ENCODE results near the gene RETREG2. TPM values are rescaled to one million over a fixed set of nuclear protein-coding genes. Genes with fewer than 3 reads are reported as not detected.
A peak's percentile ranks its signal among the peaks of the same experiment; 100 is the strongest.

The RETREG2 gene
- total and polyA plus RNA-seq, 2 of the 4 experiments (the other 2 are of a cell fraction), result 45.2 to 51.1 TPM

DNA sequence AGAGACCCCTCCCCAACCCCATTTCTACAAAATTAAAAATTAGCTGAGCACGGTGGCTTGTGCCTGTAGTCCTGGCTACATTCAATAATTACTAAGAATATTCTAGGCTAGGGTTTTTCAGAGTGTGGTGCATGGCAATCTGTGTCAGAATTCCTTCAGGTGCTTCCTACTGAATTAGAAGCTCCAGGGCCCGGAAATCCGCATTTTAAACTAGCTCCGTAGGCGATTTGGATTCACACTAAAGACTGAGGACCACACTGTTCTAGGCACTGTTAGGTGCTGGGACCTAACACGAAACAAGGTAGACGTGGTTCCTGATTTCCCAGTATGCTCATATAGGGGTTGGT lies 27.9 kb downstream of the RETREG2 start:
- H3K14ac ChIP-seq (replicated peaks; ENCODE audit: low read depth, low read length), result peak overlapping the region; percentile 96
- H4K5ac ChIP-seq (ENCODE audit: low read depth, low read length), result peak overlapping the region; percentile 23
- no TSS peak for BruUV-seq (replicated peaks)
- H3K56ac ChIP-seq (ENCODE audit: extremely low read depth, insufficient read depth, low read length), result peak overlapping the region; percentile 52
- no peak for DNase-seq
- peaks cover 5 to 19% of the 10 kb centered on the region in 2 experiments; a peak in 3 of 4 replicates for H3K79me1 ChIP-seq (ENCODE audit: low read depth in 1 of 2, low read length in 2 of 2)
- peaks cover 8% of the 10 kb centered on the region; the same call in 1 of the 2 replicates for H3K9me1 ChIP-seq (ENCODE audit: insufficient read depth, low read length)
- peak overlapping the region; percentile 59 for H2AK5ac ChIP-seq (ENCODE audit: low read depth, low read length)
- intact Hi-C loops (cut with micrococcal nuclease), result loop anchor here (1.0 to 2.0 kb wide), 2 partner anchors 29 to 46 kb away; partner anchors contain the start of genes CNPPD1 and NHEJ1
- H3K4me1 ChIP-seq (ENCODE audit: control insufficient read depth, insufficient read depth, low read length), result peaks cover 16% of the 10 kb centered on the region
- H2AK9ac ChIP-seq (replicated peaks; ENCODE audit: low read depth, low read length, poor library complexity), result peak overlapping the region; percentile 95
- no peaks in the 10 kb centered on the region for H3K27me3 ChIP-seq (ENCODE audit: control insufficient read depth, insufficient read depth, low read length)
- no peaks in the 10 kb centered on the region for H3K9me3 ChIP-seq (ENCODE audit: control insufficient read depth, insufficient read depth, low read length)
- in situ Hi-C loops (cut with MboI; ENCODE audit: low sequenced_read_pairs), result loop anchor here (5.0 kb wide), 1 partner anchor 34 kb away; the partner anchor contains the start of gene SLC23A3
- 12% methylated on average over 5 of the region's 7 CpGs; no CpG with 5 or more reads in 1 of the 2 experiments for WGBS, 2 experiments (ENCODE audit: extremely low coverage in 2 of 2, insufficient read length in 1 of 2)
- H3K9ac ChIP-seq (ENCODE audit: low read depth, low read length), result peak overlapping the region; percentile 93
- no peak overlapping the region for H2BK20ac ChIP-seq (ENCODE audit: low read depth, low read length)
- H2AFZ ChIP-seq (replicated peaks; ENCODE audit: low read length, poor library complexity), result peak overlapping the region; percentile 98
- ChIA-PET CTCF (interaction anchor here (1.0 to 1.1 kb wide), 3 partner anchors 13 to 71 kb away, joined by 3 read pairs; partner anchors contain the start of gene ABCB6), POLR2A (ENCODE audit: unreplicated experiment) (no interaction called here)
- peak overlapping the region; percentile 81 for H3K4ac ChIP-seq (ENCODE audit: low read depth, low read length)
- no peak for TF ChIP-seq CEBPB (IDR thresholded peaks at IDR 0.05; ENCODE audit: low read depth, low read length)
- TF ChIP-seq, protein P1, sequence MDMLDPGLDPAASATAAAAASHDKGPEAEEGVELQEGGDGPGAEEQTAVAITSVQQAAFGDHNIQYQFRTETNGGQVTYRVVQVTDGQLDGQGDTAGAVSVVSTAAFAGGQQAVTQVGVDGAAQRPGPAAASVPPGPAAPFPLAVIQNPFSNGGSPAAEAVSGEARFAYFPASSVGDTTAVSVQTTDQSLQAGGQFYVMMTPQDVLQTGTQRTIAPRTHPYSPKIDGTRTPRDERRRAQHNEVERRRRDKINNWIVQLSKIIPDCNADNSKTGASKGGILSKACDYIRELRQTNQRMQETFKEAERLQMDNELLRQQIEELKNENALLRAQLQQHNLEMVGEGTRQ (IDR thresholded peaks at IDR 0.05; ENCODE audit: low read depth, low read length), result no peak
- TF ChIP-seq MAFK (IDR thresholded peaks at IDR 0.05; ENCODE audit: low read depth, low read length), result no peak
- no peak for TF ChIP-seq NFE2L2 (IDR thresholded peaks at IDR 0.05; ENCODE audit: low read depth, low read length)
- TF ChIP-seq, protein P2, sequence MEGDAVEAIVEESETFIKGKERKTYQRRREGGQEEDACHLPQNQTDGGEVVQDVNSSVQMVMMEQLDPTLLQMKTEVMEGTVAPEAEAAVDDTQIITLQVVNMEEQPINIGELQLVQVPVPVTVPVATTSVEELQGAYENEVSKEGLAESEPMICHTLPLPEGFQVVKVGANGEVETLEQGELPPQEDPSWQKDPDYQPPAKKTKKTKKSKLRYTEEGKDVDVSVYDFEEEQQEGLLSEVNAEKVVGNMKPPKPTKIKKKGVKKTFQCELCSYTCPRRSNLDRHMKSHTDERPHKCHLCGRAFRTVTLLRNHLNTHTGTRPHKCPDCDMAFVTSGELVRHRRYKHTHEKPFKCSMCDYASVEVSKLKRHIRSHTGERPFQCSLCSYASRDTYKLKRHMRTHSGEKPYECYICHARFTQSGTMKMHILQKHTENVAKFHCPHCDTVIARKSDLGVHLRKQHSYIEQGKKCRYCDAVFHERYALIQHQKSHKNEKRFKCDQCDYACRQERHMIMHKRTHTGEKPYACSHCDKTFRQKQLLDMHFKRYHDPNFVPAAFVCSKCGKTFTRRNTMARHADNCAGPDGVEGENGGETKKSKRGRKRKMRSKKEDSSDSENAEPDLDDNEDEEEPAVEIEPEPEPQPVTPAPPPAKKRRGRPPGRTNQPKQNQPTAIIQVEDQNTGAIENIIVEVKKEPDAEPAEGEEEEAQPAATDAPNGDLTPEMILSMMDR (conservative IDR thresholded peaks at IDR 0.05; ENCODE audit: low read depth, low read length), result no peak
- no peak for TF ChIP-seq CHD1 (IDR thresholded peaks at IDR 0.05; ENCODE audit: low read depth, low read length)
- no peak for TF ChIP-seq BHLHE40 (IDR thresholded peaks at IDR 0.05; ENCODE audit: low read depth, low read length)
- TF ChIP-seq MXI1 (IDR thresholded peaks at IDR 0.05; ENCODE audit: borderline replicate concordance, low read depth, low read length), result no peak
- TF ChIP-seq RAD21 (IDR thresholded peaks at IDR 0.05; ENCODE audit: low read length), result no peak
- TF ChIP-seq POLR2A (IDR thresholded peaks at IDR 0.05; ENCODE audit: low read depth, low read length), result no peak
- no peak for TF ChIP-seq MAZ (IDR thresholded peaks at IDR 0.05; ENCODE audit: borderline replicate concordance, low read depth, low read length)
- no peak for TF ChIP-seq FOS (IDR thresholded peaks at IDR 0.05; ENCODE audit: low read depth, low read length)
- H2BK5ac ChIP-seq (ENCODE audit: low read depth, low read length, poor library complexity, severe bottlenecking), result peak overlapping the region; percentile 64
- H3K4me3 ChIP-seq (ENCODE audit: insufficient read depth, low read depth, low read length), result peak overlapping the region; percentile 51
- H2BK15ac ChIP-seq (ENCODE audit: low read depth, low read length), result peak overlapping the region; percentile 8; the same call in 1 of the 3 replicates
- ATAC-seq (ENCODE audit: low read depth), result no peak
- H3K36me3 ChIP-seq (ENCODE audit: control insufficient read depth, insufficient read depth, low read length), result peaks cover 22% of the 10 kb centered on the region
- H3K23ac ChIP-seq (ENCODE audit: low read depth, low read length), result peak overlapping the region; percentile 88
- H4K91ac ChIP-seq (ENCODE audit: insufficient read depth, low read depth, low read length), result peak overlapping the region; percentile 77; the same call in 1 of the 2 replicates
- H3K4me2 ChIP-seq (ENCODE audit: low read depth, low read length), result peak overlapping the region; percentile 68
- dilution Hi-C loops (cut with HindIII; ENCODE audit: low sequenced_read_pairs, unreplicated experiment), result no loop called here
- peaks cover 9% of the 10 kb centered on the region; the same call in 1 of the 2 replicates for H4K20me1 ChIP-seq (ENCODE audit: insufficient read depth, low read length)
- peak overlapping the region; percentile 50 to 89 for H4K8ac ChIP-seq (ENCODE audit: low read depth in 2 of 2, low read length in 2 of 2)
- no peak overlapping the region for H2BK120ac ChIP-seq (ENCODE audit: low read depth, low read length)
- peak overlapping the region; percentile 86 for H3K27ac ChIP-seq (ENCODE audit: insufficient read depth, low read length)
- peak overlapping the region; percentile 8; the same call in 1 of the 2 replicates for H3K18ac ChIP-seq (ENCODE audit: low read depth, low read length)

Measured in IMR-90 (cell line).